K562 (cell line): ENCODE measurements around the gene ENTPD3. TPM values are rescaled to one million over a fixed set of nuclear protein-coding genes. Genes with fewer than 3 reads are reported as not detected.

Experiments
- C11orf30 ChIP-seq: fragments of 450-650 bp; IDR thresholded peaks from 2 replicates; pipeline ENCODE4 v1.6.1; 2016; ENCODE audit warnings: low read depth, mild to moderate bottlenecking
- CREB3L1 ChIP-seq: fragments of 450-650 bp; IDR thresholded peaks from 2 replicates; pipeline ENCODE4 v1.6.1; 2014; ENCODE audit warnings: low read depth, mild to moderate bottlenecking, moderate library complexity, borderline replicate concordance
- DDX20 ChIP-seq: fragments of 450-650 bp; IDR thresholded peaks from 2 replicates; pipeline ENCODE4 v1.6.1; 2016; ENCODE audit warnings: missing genetic modification characterization, low read depth, mild to moderate bottlenecking, missing compliant biosample characterization, moderate library complexity
- ELF1 ChIP-seq: fragments of 200-800 bp; sonication (Bioruptor generic); IDR thresholded peaks from 2 replicates; pipeline ENCODE4 v1.6.1; 2016; ENCODE audit warnings: missing genetic modification characterization, missing compliant biosample characterization
- ELK3 ChIP-seq: fragments of 450-650 bp; formaldehyde crosslinking; IDR thresholded peaks from 2 replicates; pipeline ENCODE4 v1.4.0; 2020; ENCODE audit warnings: mild to moderate bottlenecking
- HMGXB4 ChIP-seq: sonication (generic); formaldehyde crosslinking; IDR thresholded peaks from 2 replicates; pipeline ENCODE4 v1.8.1; 2023; ENCODE audit warnings: mild to moderate bottlenecking, missing genetic modification reagents
- HNRNPUL1 ChIP-seq: fragments of 200-400 bp; formaldehyde crosslinking; IDR thresholded peaks from 2 replicates; pipeline ENCODE4 v1.6.1; 2017; ENCODE audit warnings: low read length
- KDM5B ChIP-seq: fragments of 200-600 bp; sonication (generic); IDR thresholded peaks from 2 replicates; pipeline ENCODE4 v1.6.1; 2012; ENCODE audit warnings: low read depth, mild to moderate bottlenecking, moderate library complexity, low read length, control low read depth, inconsistent platforms; ENCODE audit not compliant: insufficient replicate concordance
- L3MBTL2 ChIP-seq: fragments of 450-650 bp; IDR thresholded peaks from 2 replicates; pipeline ENCODE4 v1.6.1; 2016; ENCODE audit warnings: mild to moderate bottlenecking, moderate library complexity
- RB1 ChIP-seq: fragments of 450-650 bp; IDR thresholded peaks from 2 replicates; pipeline ENCODE4 v1.6.1; 2017; ENCODE audit warnings: low read depth, mild to moderate bottlenecking
- RBBP5 ChIP-seq: fragments of 200-600 bp; sonication (generic); IDR thresholded peaks from 2 replicates; pipeline ENCODE4 v1.6.1; 2012; ENCODE audit warnings: borderline replicate concordance, mild to moderate bottlenecking, low read length, control low read depth, inconsistent platforms; ENCODE audit not compliant: insufficient read depth, poor library complexity, severe bottlenecking
- SIN3A ChIP-seq, 2 experiments: fragments of 150-350 bp in 1 of 2; IDR thresholded peaks; 2 replicates each; pipeline ENCODE4 v1.6.1; 2011 to 2016; ENCODE audit warnings: borderline replicate concordance in 2 of 2, low read depth in 2 of 2, low read length in 2 of 2, mild to moderate bottlenecking in 2 of 2, moderate library complexity in 2 of 2; ENCODE audit not compliant: control insufficient read depth in 1 of 2
- SMAD1 ChIP-seq: fragments of 150-350 bp; IDR thresholded peaks from 2 replicates; pipeline ENCODE4 v1.6.1; 2014; ENCODE audit warnings: low read length, low read depth; ENCODE audit not compliant: partially characterized antibody
- SP2 ChIP-seq: IDR thresholded peaks from 2 replicates; pipeline ENCODE4 v1.6.1; 2011; ENCODE audit warnings: mild to moderate bottlenecking, low read depth, low read length, moderate library complexity; ENCODE audit not compliant: poor library complexity, severe bottlenecking; ENCODE audit errors: extremely low read depth
- TAL1 ChIP-seq: fragments of 450-650 bp; IDR thresholded peaks from 2 replicates; pipeline ENCODE4 v1.6.1; 2016; ENCODE audit warnings: mild to moderate bottlenecking
- TEAD1 ChIP-seq, 2 experiments: fragments of 450-650 bp in 1 of 2; sonication (generic) in 1 of 2; formaldehyde crosslinking; IDR thresholded peaks; 2 replicates each; pipeline versions ENCODE4 v1.4.0 to v1.8.0; 2020 to 2022; ENCODE audit warnings: mild to moderate bottlenecking in 2 of 2, missing genetic modification reagents in 1 of 2
- ZKSCAN1 ChIP-seq: fragments of 150-350 bp; IDR thresholded peaks from 2 replicates; pipeline ENCODE4 v1.6.1; 2016; ENCODE audit warnings: low read depth, low read length
- polyA plus RNA-seq, 8 experiments: library from polyadenylated mRNA; depleted of rRNA in 4 of 8; stranded (reverse) in 5 of 8; unstranded in 3 of 8; fragments of >200 nt; fragmentation: Nextera tagmentation in 2 of 8; fragmentation: Illumina TruSeq in 1 of 8; extraction: Ambion mirVana in 2 of 8; extraction: Trizol in 1 of 8; gene quantifications; 2 replicates each; pipeline versions ENCODE4 v1.2.1 to v1.2.3, GENCODE V29; 2011 to 2014; ENCODE audit warnings: inconsistent platforms in 1 of 8, missing spikeins in 1 of 8
- total RNA-seq, 7 experiments: library from RNA; depleted of rRNA in 6 of 7; stranded (reverse); fragments of >200 nt in 6 of 7; fragmentation: Illumina TruSeq in 2 of 7; extraction: Trizol in 2 of 7; gene quantifications; 2 replicates each; pipeline versions ENCODE4 v1.2.1 to v1.2.3, GENCODE V29; 2011 to 2021; ENCODE audit warnings: low replicate concordance in 1 of 7

Gene ENTPD3
- total and polyA plus RNA-seq, 9 of the 15 experiments (the other 6 are each of a cell fraction or from before 2014, with no cell fraction given), result 0.23 to 2.1 (median 0.58) TPM

GRCh38 chr3:40476478-40477470 lies 89.8 kb downstream of the ENTPD3 start, which contains the start of gene ZNF619 (continued):
- TF ChIP-seq RBBP5 (peak; percentile 72), L3MBTL2 (peak; percentile 66; the same call in 1 of the 2 replicates), C11orf30 (peak; percentile 53), HNRNPUL1 (no peak), CREB3L1 (peak; percentile 80; the same call in 1 of the 2 replicates), TAL1 (no peak), DDX20 (no peak), SIN3A (IDR thresholded peaks at IDR 0.05; ENCODE audit: borderline replicate concordance in 2 of 2, control insufficient read depth in 1 of 2, low read depth in 2 of 2, low read length in 2 of 2) (peak; percentile 58 to 66; a peak in 2 of 4 replicates), ELK3 (CRISPR knock-in tag) (no peak), ELF1 (peak; percentile 88), ZKSCAN1 (no peak), SP2 (peak; percentile 93), KDM5B (peak; percentile 82), TEAD1 (CRISPR knock-in tag; IDR thresholded peaks at IDR 0.05) (0 out of 4 replicates have a peak, but pooled peaks of 1 of the 2 experiments have one; percentile 9), SMAD1 (peak; percentile 56), RB1 (peak; percentile 80), HMGXB4 (CRISPR knock-in tag) (peak; percentile 88; the same call in 1 of the 2 replicates)
